GM21360 (cell line): ENCODE results near the gene ASIC2.

Experiments
- ATAC-seq: cut with Tn5 transposase; IDR thresholded peaks from one replicate; pipeline ENCODE4 v1.9.1; 2021; ENCODE audit warnings: mild to moderate bottlenecking, moderate library complexity; ENCODE audit not compliant: unreplicated experiment

The ASIC2 gene

DNA sequence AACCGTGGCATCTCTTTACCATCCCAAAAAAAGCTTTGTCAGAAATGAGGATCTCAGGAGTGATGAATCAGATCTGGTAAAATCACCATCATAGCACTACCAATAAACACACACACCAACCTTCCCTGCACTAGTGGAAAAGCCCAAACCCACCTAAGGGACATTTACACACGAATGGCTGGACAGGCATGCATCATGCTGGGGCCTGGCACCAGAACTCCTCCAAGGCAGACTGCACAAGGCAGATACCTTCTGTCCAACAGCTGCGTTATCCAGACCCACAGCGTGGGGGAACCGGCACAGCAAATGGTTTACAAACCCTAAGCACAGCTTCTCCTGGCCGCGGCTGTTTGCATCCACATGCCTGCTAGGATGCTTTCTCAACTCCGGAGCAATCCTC lies 2.8 kb downstream of the ASIC2 start:
- ATAC-seq, result no peak

GRCh38 chr17:33288954-33289353 lies 4.1 kb downstream of the ASIC2 start:
- no peak for ATAC-seq

GRCh38 chr17:33287096-33287725 lies 5.9 kb downstream of the ASIC2 start:
- ATAC-seq, result no peak

- no peak for ATAC-seq
Measured at GRCh38 chr17:33285413-33285812, 7.7 kb downstream of the ASIC2 start.

- no peak for ATAC-seq
Measured at GRCh38 chr17:33284022-33284421, 9.1 kb downstream of the ASIC2 start.

DNA sequence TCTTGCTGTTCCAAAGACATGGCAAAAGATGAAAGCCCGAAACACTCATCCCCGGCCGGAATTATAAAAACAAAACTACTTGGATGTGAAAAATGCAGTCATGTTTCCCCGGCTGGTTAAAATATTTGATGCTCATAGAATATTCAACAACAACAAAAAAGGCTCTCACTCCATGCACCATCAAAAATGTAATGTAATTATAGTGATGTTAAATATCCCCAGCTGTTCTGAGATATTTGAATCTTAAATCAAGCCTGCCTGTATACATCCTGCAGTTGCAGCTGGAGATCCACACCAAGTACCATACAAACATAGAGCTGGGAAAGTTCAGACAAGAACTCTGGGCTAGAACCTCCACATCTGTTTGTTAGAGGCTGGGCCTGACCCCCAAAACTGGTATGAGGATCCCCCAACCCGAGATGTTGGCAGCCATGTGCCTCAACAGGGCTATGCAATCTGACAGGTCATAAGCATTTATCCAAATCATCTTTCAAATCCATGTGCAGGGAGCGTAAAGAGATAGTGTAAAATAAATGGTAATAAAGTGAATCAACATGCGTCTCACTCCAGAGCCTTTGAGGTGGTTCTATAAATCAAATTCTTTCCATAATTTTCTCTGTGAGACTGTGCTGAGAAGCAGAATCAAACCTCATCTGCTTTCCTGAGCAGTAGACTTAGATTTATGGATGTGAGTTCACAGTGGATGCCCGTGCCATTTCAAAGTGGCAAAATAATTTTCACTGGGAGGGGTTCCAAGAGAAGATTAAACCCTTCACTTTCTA lies 12.7 kb downstream of the ASIC2 start:
- no peak for ATAC-seq

GRCh38 chr17:33277436-33278100 lies 15.5 kb downstream of the ASIC2 start:
- no peak for ATAC-seq

DNA sequence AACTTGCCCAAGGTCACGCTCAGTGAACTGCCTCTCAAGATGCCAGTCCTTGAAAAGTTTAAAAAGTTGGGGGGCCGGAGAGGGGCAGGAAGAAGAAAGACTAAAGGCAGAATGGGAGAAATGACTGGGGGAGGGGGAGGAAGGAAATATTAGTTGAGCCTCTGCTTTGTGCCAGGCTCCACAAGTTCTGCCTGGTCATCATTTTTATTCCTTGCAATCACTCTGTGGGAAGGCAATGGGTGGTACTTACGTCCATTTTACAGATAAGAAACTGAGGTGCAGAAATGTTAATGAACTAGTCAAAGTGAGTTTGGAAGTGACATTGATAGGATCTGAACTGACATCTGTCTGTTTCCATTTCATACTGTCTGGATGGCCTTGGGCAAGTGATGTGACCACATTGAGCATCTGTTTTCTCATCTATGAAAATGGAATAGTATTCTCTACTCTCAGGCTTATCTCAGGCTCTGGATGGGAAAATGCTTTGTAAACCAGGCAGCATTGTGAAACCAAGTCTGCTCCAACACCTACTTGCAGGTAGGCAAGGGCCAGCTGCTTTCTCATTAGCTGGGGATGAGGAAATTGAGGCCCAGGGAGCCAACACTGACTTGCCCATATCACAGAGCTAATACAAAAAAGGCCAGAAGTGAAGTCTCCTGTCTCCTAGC lies 19.2 kb downstream of the ASIC2 start:
- ATAC-seq, result no peak

GRCh38 chr17:33273271-33273670 lies 19.8 kb downstream of the ASIC2 start:
- ATAC-seq, result no peak

- ATAC-seq, result no peak
Measured at GRCh38 chr17:33272438-33272837, 20.7 kb downstream of the ASIC2 start.

DNA sequence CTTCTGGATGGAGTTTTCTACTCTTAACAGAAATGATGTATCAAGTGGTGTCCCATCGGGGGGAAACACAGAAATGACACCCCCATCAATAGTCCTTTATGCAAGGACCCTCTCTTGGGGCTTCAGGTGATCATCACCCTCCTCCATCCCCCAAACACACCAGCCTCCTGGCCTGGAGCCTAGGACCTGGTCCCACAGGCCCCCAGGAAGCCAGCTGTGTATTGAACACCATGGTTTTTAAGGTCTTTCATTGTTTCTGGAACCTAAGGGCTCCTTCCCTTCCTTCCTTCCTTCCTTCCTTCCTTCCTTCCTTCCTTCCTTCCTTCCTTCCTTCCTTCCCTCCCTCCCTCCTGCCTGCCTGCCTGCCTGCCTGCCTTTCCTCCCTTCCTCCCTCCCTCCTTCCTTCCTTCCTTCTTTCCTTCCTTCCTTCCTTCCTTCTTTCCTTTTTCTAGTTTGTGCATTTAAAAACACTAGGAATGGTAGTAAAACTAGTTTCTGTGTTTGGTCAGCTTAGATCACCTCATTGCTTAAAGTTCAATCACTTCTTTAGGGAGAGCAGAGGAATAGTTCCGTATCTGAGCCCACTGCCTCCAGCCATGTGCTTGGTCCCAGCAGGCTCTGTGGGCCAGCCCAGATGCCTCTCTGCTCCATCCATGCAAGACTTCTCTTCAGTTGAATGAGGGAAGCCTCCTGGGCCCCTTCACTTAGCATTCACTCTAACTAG lies 23.6 kb downstream of the ASIC2 start:
- no peak for ATAC-seq

- no peak for ATAC-seq
Measured at GRCh38 chr17:33267851-33268548, 25.1 kb downstream of the ASIC2 start.

GRCh38 chr17:33267271-33267790 lies 25.8 kb downstream of the ASIC2 start:
- no peak for ATAC-seq

DNA sequence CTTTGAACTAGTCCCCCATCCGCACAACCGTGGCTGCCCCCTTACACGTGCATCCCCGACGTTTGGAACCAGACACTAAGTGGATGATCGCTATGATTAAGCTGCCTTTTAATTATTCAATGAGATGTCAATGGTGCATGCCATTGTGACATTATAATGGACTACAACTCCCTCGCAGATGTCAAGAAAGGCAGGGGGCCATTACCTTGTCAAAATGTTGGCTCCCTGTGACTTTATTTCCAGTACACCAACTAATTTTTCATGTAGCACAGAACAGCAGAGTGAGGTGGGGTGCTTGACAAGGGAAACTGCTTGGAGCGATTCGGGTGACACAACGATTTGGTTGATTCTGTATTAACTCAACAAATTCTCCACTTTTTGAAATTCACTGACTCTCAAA lies 26.5 kb downstream of the ASIC2 start:
- ATAC-seq, result no peak

DNA sequence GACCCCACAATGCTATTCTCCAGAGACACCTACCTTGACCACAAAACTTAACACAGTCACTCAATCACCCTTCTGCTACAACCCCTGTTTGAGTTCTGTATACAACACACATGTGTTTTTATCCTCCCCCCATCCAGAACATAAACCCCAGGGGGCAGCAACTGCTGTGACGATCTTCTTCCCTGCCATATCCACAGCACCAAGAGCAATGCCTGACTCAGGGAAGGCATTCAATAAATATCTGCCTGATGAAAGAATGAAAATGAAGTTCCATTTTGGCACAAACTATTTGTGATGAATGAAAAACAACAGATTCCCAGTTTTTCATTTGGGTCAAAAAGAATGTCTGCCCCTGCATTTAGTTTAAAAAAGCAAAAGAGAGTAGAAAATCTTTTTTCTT lies 27.0 kb downstream of the ASIC2 start:
- no peak for ATAC-seq

GRCh38 chr17:33263396-33263795 lies 29.7 kb downstream of the ASIC2 start:
- no peak for ATAC-seq

- no peak for ATAC-seq
Measured at GRCh38 chr17:33262266-33263123, 30.6 kb downstream of the ASIC2 start.

GRCh38 chr17:33261820-33262219 lies 31.3 kb downstream of the ASIC2 start:
- no peak for ATAC-seq

DNA sequence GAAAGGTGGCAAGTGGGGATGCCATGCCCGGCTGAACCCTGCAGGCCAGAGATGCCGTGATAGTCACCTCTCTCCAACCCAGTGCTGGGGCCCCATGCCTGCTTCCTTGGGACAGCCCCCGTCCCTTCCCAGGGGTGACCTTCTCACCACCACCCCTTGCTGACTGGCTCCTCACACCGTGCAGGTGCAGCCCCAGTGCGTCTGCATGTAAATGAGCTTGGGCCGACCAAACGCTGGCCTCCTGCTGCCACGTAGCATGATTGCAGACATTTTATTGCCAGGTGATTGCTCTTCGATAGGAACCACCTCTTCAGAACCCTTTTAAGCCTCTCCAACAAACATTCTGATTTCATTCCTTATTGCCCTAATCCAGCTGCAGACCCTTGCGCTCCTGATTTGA lies 32.5 kb downstream of the ASIC2 start:
- ATAC-seq, result no peak
